ENCODE measurements around the gene CUL4A.
"Not testable (repeated sequence)": the region's sequence is repeated elsewhere in the genome, so short reads cannot be mapped to it uniquely, and the experiment has no call there.

Gene CUL4A

DNA sequence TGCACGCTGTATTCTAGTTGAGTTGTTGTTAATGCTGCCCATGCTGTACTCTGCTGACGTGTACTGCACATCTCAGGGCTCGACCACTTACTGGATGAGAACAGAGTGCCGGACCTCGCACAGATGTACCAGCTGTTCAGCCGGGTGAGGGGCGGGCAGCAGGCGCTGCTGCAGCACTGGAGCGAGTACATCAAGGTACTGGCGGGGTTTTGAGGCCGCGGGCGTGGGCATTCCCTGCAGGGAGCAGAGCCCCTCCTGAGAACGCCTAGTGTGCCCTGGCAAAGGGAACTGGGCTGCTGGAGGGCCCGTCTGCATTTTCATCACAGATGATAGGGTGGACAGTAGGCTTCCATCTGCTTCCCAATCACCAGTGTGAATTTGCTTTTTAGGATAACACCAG, 29.9 kb downstream of the CUL4A start:
- DNase-seq (ENCODE audit: low read depth, low spot score): no peak

DNA sequence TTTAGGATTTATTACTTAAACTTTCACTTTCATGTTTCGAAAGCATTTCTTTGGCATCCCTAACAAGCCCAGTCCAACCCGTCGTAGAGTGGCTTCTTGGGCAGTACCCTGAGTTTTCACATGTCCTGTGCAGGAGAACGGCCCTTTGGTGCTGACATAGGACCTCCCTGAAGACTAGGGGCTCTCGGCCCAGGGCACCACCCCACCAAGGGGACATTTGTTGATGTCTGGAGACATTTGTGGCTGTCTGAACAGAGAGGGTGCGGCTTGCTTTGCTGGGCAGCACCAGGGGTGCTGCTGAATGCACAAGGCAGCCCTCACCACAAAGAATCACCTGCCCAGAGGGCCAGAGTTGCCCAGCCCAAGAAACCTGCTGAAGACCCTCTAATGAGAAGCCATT, 30.6 kb downstream of the CUL4A start:
- DNase-seq (ENCODE audit: low read depth, low spot score): no peak

DNA sequence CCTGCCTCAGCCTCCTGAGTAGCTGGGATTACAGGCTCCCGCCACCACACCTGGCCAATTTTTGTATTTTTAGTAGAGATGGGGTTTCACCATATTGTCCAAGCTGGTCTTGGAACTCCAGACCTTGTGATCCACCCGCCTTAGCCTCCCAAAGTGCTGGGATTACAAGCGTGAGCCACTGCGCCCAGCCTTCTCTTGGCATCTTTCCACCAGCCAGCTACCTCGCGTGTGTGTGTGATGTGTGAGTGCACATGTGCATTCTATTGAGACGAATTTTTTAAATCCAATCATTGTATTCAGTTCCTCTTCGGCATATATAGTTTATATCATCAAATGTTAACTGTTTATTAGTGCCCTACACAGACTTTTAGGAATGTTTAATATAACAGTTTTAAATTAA, 32.2 kb downstream of the CUL4A start:
- DNase-seq (ENCODE audit: low read depth, low spot score): not testable (repeated sequence)

DNA sequence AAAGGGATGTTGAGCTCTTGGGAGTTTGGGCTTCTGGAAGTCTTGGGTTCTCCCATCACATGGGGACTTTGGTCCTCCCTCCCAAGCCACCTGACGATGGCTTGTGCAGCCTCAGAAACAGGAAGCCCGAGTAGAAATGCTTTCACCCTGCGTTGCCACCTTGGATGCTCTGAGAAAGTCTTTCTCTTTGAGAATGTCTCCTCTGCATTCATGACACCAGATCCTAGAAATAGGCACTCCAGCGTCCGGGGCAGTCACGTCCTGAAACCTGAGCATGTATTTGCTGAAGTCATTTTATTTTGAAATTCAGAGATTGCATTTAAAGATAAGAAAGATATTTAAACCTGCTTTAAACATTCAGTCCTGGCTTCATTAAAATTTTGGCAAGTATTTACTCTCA, 34.4 kb downstream of the CUL4A start:
- no peak for DNase-seq (ENCODE audit: low read depth, low spot score)

DNA sequence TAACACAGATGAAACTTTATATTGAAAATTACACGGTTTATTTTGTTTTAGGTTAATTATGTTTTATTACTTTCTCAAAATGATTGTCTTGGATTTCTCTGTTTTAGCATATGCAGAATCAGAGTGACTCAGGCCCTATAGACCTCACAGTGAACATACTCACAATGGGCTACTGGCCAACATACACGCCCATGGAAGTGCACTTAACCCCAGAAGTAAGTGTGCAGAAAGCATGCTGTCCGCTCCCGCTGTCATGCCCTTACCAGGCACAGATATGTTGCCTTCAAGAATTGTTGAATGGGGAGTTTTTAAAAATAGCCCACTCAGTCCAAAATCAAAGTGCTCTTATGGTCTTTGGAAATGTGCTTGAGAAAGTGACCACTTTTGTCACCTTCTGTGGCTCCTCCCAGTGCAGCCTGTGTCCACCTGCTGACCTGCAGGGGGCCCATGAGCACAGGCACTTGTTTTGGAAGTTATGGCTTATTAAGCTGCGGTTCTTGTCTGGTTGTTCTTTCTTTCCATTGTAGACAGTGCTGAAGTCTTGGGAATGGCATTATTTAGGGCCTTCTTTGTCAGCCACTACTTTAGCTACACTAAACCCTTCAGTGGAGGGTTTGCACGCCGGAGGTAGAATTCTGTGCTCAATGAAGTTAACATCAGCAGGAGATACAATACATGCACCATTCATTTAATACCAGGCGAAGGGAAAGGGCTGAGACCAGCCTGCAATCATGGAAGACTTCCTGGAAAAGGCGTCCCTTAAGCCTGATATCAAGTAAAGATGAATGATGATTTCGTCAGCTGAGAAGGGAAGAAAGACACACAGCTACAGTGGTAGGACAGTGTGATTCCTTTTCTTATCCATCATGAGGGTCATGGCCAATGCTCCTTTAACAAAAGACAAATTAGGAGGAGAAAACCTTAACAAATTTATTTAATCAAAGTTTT, 36.7 kb downstream of the CUL4A start:
- DNase-seq (ENCODE audit: low read depth, low spot score): no peak

DNA sequence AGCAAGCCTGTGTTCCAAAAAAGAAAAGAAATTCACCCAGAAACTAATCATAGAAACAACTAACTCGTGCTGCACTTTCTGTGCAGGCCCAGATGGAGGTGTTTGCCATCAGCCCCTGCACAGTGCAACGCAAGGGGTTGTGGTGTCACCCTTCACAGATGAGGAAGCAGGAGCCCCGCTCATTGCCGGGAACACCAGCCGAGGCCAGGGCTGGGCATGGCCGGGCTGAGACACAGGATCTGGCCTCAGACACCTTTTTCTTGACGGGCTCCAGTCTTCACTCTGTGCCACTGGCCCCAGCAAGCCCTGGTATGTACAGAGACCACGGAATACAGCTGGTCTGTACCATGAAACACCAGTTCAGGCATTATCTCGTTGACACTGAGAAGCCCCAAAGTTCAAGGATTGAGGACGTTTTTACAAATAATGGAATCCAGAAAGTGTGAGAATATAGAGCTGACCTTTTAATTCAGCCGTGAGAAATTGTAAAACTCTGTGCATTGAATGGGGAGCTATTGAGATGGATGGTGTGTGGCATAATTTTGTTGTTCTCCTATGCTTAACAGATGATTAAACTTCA, 43.2 kb downstream of the CUL4A start:
- DNase-seq (ENCODE audit: low read depth, low spot score): no peak

DNA sequence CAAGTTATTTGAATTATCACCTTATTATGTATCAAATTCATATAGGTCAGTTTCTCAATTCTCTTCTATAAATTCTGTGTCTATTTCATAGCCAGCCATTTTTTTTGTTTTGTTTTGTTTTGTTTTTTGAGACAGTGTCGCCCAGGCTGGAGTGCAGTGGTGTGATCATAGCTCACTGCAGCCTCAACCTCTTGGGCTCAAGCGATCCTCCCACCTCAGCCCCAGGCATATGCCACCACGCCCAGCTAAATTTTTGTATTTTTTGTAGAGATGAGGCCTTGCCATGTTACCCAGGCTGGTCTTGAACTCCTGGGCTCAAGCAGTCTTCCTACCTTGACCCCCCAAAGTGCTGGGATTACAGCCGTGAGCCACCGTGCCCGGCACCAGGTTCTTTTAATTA, 48.5 kb downstream of the CUL4A start:
- DNase-seq (ENCODE audit: low read depth, low spot score): not testable (repeated sequence)

DNA sequence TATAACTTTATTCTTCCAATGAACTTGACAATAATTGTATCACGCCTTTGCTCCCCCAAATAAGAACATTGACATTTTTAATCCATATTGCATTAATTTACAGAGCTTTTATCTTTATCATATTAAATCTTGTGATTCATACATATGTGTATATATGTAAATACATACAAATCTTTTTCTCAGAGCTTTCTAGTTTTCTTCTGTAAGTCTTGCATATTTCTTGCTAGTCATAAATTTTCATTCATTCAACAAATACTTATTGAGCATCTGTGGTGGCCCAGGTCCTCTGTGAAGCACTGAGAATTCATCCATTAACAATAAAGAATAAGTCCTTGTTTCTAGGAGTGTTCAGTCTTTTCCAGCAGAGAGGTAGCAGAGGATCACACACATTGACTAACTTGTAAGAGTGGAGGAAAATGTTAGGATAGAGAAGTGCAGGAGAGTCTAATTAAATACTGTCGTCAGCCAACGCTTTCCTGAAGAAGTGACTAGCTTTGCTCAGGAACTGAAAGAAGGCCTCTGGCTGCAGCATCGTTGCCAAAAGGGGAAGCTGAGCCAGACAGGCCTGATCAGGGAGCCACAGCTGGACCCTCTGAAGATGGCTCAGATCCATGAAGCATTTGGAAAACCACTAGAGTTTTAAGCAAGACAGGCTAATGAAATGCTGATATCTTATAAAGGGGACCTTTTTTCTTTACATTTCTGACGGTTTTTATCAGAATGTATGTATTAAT, 49.1 kb downstream of the CUL4A start:
- no peak for DNase-seq (ENCODE audit: low read depth, low spot score)

DNA sequence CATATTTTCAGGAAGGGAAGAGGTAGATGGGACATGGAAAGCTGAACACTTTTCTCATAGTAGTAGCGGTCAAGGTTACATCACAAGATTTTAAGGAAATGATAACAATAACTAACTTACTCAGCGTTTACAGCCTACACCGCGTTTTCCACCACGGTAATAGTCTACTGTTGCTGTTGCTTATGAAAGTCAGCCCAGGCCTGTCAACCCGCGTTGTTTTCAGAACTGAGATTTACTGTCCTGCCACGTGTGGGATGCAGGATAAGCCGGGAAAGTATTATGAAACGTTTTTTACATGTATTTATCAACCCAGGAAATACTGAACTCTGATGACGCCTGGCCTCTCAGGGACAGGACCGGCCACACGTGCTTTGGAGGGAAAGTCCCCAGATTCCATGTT, 51.6 kb downstream of the CUL4A start:
- no peak for DNase-seq (ENCODE audit: low read depth, low spot score)

DNA sequence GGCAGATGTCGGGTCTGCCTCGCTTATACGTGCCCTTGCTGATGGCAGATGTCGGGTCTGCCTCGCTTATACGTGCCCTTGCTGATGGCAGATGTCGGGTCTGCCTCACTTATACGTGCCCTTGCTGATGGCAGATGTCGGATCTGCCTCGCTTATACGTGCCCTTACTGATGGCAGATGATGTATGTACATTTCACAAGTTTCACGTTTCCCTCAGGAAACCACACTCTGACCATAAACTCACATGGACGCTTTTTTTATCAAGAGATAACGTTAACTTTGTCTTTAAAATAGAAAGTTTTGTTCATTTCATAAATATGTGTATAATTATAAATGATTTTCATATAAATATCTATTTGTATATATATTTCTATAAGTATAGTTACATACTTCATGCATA, 53.6 kb downstream of the CUL4A start:
- DNase-seq (ENCODE audit: low read depth, low spot score): not testable (repeated sequence)

DNA sequence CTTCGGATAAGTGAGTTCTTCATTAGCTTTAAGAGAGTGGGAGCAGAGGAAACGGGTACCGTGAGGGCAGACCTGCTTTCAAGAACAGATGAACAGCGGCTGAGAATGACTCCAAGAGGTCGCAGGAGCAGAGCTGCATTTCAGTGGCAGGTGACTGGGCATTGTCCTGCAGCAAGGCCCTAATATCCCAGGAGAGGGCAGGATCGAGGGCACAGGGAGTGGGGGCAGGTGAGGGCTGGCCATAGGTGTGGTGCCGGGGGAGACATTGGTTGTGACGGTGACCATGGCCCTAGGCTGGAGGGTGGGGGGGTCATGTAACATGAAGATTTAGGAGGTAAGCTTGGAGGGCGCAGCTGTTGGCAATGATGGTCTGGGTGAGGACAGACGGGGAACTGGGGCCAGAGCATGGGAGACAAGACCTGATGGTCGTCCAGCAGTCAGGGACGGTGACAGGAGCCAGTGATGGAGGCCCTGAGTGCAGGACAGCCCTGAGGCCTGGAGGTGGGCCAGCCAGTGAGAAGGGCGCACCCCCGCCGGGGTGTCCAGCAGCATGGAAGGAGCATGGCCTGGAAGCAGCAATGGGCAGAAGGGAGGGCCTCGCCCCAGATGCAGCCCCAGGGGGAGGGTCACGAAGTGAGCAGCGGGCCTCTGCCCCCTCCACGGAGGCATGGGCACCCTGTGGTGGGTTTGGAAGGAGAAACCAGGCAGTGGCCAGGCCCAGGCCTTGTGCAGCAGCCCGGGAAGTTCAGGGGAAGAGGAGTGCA, 58.4 kb downstream of the CUL4A start:
- no peak for DNase-seq (ENCODE audit: low read depth, low spot score)

DNA sequence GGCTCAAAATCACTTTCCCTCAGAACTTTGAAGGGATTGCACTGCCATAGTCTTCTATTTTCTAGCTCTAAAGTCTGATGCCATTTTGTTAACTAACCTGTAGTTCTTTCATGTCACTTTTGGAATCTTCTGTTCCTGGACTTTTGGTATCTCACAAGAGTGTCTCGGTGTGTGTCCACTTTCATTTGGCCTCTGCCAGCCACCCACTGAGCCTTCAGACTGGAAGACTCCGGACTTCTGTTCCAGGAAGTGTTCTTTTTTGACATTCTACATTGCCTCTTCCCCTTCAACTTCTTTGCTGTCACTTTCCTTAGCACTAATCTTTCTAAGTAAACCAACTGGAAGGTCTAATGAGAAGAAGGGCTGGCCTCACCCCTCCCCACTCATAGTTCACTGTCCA, 62.6 kb downstream of the CUL4A start:
- no peak for DNase-seq (ENCODE audit: low read depth, low spot score)

DNA sequence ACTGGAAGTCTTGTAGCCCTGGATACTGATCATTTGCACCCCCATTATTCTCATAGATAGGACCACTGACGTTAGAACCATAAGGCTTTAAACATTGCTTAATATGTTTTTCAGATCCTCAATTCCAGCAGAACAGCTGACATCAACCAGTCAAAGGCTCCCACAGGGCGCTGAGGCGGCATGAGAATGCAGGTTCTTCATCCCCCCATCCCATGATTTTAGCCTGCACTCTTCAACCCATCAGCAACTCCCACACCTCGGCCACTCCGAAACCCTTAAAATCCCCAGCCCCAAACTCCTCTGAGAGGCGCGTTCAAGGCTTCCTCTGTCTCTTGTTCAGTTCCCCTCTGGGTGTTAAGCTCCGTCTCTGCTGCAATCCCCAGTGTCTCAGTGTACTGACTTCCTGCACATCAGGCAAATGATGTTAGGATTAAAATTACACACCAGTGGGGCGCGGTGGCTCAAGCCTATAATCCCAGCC, 63.3 kb downstream of the CUL4A start:
- no peak for DNase-seq (ENCODE audit: low read depth, low spot score)

DNA sequence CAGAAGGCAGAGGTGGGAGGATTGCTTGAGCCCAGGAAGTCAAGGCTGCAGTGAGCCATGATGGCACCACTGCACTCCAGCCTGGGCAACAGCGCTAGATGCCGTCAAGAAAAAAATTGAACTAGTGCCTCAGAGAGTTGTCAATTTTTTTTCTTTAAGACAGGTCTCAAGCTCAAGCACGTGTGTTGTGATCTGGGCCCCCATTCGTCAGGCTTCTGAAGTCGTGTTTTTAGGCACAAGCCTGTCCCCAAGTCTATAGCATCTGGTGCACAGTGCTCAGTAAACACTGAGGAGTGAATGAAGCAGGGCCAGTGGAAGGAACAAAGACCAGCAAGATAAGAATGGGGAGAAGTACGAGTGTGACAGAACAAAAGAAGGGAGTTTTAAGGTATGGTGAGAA, 63.9 kb downstream of the CUL4A start:
- no peak for DNase-seq (ENCODE audit: low read depth, low spot score)

DNA sequence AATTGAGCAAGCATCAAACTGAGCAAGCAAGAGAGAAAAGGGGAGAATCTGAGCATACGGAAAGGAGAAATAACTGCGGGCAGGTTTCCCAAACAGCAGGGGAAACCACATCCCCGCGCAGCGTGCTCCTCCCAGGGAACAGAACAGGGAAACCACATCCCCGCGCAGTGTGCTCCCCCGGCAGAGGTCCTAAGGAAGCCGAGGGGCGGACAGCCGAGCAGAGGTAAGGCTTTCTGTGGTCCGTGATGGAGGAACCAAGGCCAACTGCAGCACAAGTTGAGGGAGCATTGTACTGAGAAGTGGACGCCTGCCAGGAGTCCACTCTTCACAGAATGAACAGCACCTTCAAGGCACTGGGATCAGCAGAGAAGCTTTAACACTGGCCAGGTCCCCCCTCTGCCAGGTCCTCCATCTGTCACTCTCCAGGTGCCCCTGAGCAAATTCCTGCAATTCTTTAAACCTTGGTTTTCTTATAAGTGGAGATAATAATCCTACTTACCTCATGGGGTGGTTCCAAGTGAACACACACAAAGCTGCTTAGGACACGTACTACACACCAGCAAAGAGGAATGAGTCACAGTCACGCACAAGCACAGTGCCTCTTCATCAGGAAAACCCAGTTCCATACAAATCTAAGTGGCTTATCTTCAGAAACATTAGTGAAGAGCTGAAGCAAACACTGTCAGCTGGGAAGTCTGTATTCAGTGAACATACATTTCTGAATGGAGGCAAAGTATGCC, 64.6 kb downstream of the CUL4A start:
- DNase-seq (ENCODE audit: low read depth, low spot score): no peak

DNA sequence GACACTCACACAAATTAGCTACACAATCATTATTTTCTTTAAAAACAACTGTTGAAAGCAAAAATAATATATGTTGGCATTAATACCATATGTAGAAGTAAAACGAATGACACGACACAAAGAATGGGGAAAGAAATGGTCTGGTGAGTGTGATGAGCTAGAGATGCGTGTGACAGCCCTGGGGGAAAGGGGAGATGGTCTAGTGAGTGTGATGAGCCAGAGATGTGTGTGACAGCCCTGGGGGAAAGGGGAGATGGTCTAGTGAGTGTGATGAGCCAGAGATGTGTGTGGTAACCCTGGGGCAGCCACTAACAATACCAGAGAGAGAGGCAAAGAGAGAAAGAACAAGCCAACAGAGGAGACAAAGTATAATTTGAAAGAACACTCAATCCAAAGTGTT, 65.3 kb downstream of the CUL4A start:
- no peak for DNase-seq (ENCODE audit: low read depth, low spot score)

DNA sequence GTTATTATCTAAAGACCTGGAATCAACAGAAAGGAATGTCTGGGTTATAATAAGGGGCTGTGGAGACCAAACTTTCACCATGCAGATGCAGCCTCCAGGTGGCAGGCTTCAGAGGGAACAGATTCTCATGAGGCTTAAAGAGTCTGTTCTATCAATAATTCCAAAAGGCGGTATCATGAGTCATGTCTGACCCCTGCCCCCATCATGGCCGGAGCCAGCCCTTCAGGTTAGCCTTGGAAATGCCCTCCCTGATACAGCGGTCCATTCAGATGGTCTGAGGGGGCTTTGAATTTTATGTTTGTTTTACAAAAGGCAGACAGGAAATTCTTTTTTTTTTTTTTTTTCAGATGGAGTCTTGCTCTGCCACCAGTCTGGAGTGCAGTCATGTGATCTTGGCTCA, 66.0 kb downstream of the CUL4A start:
- DNase-seq (ENCODE audit: low read depth, low spot score): no peak

DNA sequence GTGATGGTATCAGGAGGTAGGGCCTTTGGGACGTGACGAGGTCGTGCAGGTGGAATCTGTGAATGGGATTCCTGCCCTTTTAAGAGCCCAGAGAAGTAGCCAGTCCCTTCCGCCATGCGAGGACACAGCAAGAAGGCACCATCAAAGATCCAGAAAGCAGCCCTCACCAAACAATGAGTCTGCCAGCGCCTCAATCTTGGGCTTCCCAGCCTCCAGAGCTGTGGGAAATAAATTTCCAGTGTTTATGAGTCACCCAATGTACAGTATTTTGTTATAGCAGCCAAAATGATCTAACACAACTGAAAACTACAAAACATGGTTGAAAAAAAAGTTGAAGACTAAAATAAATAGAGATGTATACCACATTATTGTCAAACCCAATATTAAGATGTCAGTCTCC, 70.7 kb downstream of the CUL4A start:
- DNase-seq (ENCODE audit: low read depth, low spot score): no peak

DNA sequence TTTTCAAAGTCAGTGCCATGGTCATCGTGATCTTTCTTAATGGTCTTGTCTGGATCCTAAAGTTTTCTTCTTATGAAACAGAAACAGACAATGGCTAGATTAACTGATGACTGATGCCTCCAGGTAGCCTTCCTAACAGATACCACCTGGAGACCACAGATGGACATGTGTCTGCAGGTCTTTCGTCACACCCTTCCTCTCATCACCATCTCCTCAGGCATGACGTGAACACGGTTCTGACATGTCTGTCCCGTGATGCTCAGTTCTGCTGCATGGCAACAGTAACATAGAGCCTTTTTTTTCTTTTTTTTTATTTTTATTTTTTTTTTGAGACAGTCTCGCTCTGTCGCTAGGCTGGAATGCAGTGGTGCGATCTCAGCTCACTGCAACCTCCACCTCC, 74.5 kb downstream of the CUL4A start:
- DNase-seq (ENCODE audit: low read depth, low spot score): no peak

DNA sequence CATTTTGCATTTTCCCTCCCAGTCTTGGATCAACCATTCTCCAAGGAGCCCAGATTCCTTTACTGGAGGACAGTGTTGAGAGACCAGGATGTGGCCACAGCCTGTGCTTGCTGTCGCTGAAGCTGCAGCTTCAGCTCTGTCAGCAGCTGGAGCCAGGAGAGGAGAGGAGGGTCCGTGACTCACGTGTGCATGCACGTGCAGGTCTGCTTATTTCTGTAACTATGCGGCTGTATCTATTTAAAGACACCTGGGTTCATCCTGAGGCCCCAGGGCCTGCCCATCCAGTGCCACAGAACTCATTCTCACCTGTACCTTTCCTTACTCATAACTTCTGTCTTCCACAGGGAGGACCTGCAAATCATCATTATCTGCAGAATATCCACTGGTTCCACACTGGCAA, 79.5 kb downstream of the CUL4A start:
- DNase-seq (ENCODE audit: low read depth, low spot score): no peak

DNA sequence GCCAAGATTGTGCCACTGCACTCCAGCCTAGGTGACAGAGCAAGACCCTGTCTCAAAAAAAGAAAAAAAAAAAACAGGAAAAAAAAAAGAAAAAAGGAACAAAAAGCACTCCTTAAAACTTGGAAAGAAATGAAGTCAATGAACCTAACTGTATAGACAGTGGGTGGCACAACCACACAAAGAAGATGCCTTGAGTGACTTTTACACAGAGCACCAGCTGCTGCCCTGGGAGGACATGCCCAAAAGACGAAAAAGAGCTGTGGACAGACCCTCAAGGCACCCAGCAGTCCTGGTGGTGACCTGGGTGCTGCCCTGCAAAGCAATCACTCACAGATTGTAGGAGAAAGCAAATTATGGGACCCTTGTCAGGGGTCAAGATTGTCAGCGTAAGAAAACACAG, 81.7 kb downstream of the CUL4A start:
- DNase-seq (ENCODE audit: low read depth, low spot score): no peak

Measured in iPS DF 19.7 (cell line).